ENCODE measurements around the gene SOS1.

DNA sequence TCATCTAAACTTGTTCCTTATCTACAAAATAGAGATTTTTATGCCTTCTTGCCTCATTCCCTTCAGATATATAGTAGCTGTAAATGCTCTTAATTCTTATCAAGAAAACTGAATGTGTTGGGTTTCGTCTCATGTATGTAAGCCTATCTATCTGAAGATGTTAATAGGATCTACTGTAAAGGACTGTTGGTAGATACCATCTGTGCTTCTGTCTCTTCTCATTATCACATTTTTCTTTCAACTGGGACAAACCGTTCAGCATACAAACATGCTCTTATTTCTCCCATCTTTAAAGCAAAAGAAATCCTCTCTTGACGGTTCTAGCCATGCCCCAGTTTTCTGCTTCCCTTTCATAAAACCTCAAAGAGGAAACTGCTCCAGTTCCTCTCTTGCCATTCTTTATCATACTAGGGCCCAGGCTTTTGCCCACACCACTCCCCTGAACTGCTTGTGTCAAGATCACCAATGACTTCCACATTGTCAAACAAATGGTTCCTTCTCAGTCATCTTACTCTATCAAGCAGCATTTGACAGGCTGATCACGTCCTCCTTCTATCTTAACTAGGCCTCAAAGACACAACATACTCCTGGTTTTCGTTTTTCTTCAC lies 142.5 kb downstream of the SOS1 start:
- TF ChIP-seq, protein P1, sequence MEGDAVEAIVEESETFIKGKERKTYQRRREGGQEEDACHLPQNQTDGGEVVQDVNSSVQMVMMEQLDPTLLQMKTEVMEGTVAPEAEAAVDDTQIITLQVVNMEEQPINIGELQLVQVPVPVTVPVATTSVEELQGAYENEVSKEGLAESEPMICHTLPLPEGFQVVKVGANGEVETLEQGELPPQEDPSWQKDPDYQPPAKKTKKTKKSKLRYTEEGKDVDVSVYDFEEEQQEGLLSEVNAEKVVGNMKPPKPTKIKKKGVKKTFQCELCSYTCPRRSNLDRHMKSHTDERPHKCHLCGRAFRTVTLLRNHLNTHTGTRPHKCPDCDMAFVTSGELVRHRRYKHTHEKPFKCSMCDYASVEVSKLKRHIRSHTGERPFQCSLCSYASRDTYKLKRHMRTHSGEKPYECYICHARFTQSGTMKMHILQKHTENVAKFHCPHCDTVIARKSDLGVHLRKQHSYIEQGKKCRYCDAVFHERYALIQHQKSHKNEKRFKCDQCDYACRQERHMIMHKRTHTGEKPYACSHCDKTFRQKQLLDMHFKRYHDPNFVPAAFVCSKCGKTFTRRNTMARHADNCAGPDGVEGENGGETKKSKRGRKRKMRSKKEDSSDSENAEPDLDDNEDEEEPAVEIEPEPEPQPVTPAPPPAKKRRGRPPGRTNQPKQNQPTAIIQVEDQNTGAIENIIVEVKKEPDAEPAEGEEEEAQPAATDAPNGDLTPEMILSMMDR (IDR thresholded peaks at IDR 0.05; ENCODE audit: insufficient read depth, low read depth, low read length): no peak
- no peak for TF ChIP-seq EZH2 (IDR thresholded peaks at IDR 0.05; ENCODE audit: insufficient read depth, low read length)
